NB4 (cell line): ENCODE data around the gene HLA-DPA1.
"Not testable (repeated sequence)": the region's sequence is repeated elsewhere in the genome, so short reads cannot be mapped to it uniquely, and the experiment has no call there.

Experiments used
- DNase-seq: peaks from one replicate; pipeline ENCODE4 v3.0.0; 2010; ENCODE audit warnings: low read depth
- H3K4me3 ChIP-seq: one replicate; pipeline ENCODE4 v1.5.1; 2011; ENCODE audit warnings: mild to moderate bottlenecking, low read depth, low read length, moderate library complexity
- CTCF ChIP-seq: IDR thresholded peaks from one replicate; pipeline ENCODE4 v1.5.1; 2012; ENCODE audit warnings: low read depth, low read length
- MYC ChIP-seq: IDR thresholded peaks from 2 replicates; pipeline ENCODE4 v1.6.1; 2011; ENCODE audit warnings: low read depth, low read length
- POLR2A ChIP-seq: IDR thresholded peaks from 2 replicates; pipeline ENCODE4 v1.6.1; 2011; ENCODE audit warnings: mild to moderate bottlenecking; ENCODE audit not compliant: insufficient read length; ENCODE audit errors: extremely low read depth
- TF ChIP-seq, protein P1 (sequence below): IDR thresholded peaks from 2 replicates; pipeline ENCODE4 v1.6.1; 2011; ENCODE audit warnings: low read depth, low read length

Gene HLA-DPA1

GRCh38 chr6:33070909-33071308, 2.5 kb downstream of the HLA-DPA1 start:
- H3K4me3 ChIP-seq = no peak overlapping the region
- TF ChIP-seq POLR2A = no peak
- TF ChIP-seq, protein P1, sequence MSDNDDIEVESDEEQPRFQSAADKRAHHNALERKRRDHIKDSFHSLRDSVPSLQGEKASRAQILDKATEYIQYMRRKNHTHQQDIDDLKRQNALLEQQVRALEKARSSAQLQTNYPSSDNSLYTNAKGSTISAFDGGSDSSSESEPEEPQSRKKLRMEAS = no peak
- DNase-seq = no peak

DNA sequence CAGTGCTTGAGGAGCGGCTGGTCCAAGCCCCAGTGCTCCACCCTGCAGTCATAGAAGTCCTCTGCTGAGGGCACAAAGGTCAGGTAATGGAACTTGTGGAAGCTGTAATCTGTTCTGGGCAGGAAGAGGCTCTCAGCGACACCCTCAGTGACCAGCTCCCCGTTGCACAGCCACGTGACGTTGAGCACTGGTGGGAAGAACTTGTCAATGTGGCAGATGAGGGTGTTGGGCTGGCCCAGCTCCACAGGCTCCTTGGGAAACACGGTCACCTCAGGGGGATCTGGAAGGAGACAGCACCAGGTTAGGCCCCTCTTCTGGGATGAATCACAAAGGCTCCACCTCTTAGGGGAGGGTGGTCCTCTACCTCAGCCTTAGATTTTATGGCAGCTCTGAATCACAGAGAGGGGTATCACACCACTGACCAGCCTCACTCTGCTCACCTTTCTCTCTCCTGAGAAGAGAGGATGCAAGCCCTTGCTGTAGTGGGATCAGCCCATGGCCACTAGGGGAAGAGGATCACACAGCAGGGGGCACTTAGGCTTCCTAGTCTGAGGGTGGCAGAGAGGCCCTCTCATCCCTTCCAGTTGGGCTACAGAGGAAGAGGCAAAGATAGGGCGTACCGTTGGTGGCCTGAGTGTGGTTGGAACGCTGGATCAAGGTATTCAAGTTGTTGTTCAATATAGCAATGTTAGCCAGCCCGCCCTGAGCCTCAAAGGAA, 4.3 kb downstream of the HLA-DPA1 start:
- DNase-seq = no peak
- no peak for TF ChIP-seq MYC
- TF ChIP-seq, protein P1 = no peak
- TF ChIP-seq CTCF = no peak
- TF ChIP-seq POLR2A = no peak

GRCh38 chr6:33066917-33067521, 6.4 kb downstream of the HLA-DPA1 start:
- no peak overlapping the region for H3K4me3 ChIP-seq
- DNase-seq = no peak
- TF ChIP-seq CTCF = no peak
- no peak for TF ChIP-seq POLR2A

More for the DNA sequence above, 4.3 kb downstream of the HLA-DPA1 start:
- H3K4me3 ChIP-seq = no peak overlapping the region

- TF ChIP-seq POLR2A = no peak
- no peak for TF ChIP-seq MYC
- no peak for TF ChIP-seq CTCF
- TF ChIP-seq, protein P1 = no peak
- DNase-seq = no peak
- H3K4me3 ChIP-seq = no peak overlapping the region
Observed at GRCh38 chr6:33065312-33065711, 8.1 kb downstream of the HLA-DPA1 start.

GRCh38 chr6:33064723-33065122, 8.7 kb downstream of the HLA-DPA1 start:
- TF ChIP-seq, protein P1 = no peak
- TF ChIP-seq CTCF = no peak
- TF ChIP-seq POLR2A = no peak
- TF ChIP-seq MYC = no peak
- DNase-seq = no peak
- H3K4me3 ChIP-seq = no peak overlapping the region

DNA sequence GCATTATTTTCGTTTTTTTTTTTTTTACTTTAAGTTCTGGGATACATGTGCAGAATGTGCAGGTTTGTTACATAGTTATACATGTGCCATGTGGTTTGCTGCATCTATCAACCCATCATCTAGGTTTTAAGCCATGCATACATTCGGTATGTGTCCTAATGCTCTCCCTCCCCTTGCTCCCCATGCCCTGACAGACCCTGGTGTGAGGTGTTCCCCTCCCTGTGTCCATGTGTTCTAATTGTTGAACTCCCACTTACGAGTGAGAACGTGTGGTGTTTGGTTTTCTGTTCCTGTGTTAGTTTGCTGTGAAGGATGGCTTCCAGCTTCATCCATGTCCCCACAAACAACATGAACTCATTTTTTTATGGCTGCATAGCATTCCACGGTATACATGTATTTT, 10.0 kb downstream of the HLA-DPA1 start:
- H3K4me3 ChIP-seq, DNase-seq: not testable (repeated sequence)

DNA sequence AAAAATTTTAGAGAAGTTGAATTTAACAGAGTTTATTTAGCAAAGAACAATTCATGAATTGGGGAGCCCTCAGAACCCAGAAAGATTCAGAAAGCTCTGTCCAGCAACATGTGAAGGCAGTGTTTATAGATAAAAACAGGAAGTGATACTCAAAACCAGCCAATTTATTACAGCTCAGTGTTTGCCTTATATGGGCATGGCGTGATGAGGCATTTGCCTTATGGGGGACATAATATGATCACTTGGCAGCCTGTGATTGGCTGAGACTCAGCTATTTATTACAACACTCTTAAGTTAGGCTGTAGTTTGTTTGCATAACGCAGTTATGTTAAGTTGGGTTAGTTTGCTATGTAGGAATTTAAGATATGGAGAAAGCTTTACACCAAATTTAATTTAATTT, 11.5 kb downstream of the HLA-DPA1 start:
- no peak overlapping the region for H3K4me3 ChIP-seq
- TF ChIP-seq MYC (no peak), CTCF (no peak), POLR2A (no peak)
- TF ChIP-seq, protein P1 = no peak
- peak; percentile 72 for DNase-seq
